Esophagus squamous epithelium (tissue), 5 donors: Measurements from ENCODE around the gene WDR76. TPM values are rescaled to one million over a fixed set of nuclear protein-coding genes. Genes with fewer than 3 reads are reported as not detected.
A peak's percentile ranks its signal among the peaks of the same experiment; 100 is the strongest.
"Not testable (repeated sequence)": the region's sequence is repeated elsewhere in the genome, so short reads cannot be mapped to it uniquely, and the experiment has no call there.

Experiments used
- DNase-seq: peaks from one replicate; lab custom pipeline; 2025; lab: John Stamatoyannopoulos, UW
- H3K27ac ChIP-seq, 4 donors: fragments of 200-600 bp; sonication (generic); one replicate each; pipeline ENCODE4 v1.5.1; 2016 to 2019; ENCODE audit warnings: mild to moderate bottlenecking in 1 of 4
- H3K27me3 ChIP-seq, 4 donors: fragments of 200-600 bp; sonication (generic); 1 replicate in 3 of 4; 2 replicates in 1 of 4; pipeline versions ENCODE4 v1.5.1 to v1.6.0; 2017 to 2021; ENCODE audit warnings: antibody characterized with exemption in 1 of 4
- H3K36me3 ChIP-seq, 3 donors: fragments of 200-600 bp; sonication (generic); one replicate each; pipeline ENCODE4 v1.5.1; 2016 to 2019
- H3K4me1 ChIP-seq, 3 donors: fragments of 200-600 bp; sonication (generic); one replicate each; pipeline ENCODE4 v1.5.1; 2017 to 2019
- H3K4me3 ChIP-seq, 4 donors: fragments of 200-600 bp; sonication (generic); 1 replicate in 3 of 4; 2 replicates in 1 of 4; pipeline ENCODE4 v1.5.1; 2016 to 2019; ENCODE audit warnings: mild to moderate bottlenecking in 2 of 4, moderate library complexity in 1 of 4
- H3K9me3 ChIP-seq, 3 donors: fragments of 200-600 bp; sonication (generic); one replicate each; pipeline ENCODE4 v1.5.1; 2016 to 2019
- CTCF ChIP-seq, 6 experiments: fragments of 450-650 bp in 4 of 6; fragments of 200-600 bp in 2 of 6; sonication (generic) in 2 of 6; IDR thresholded peaks; one replicate each; pipeline ENCODE4 v1.5.1; 2016 to 2019; ENCODE audit warnings: antibody characterized with exemption in 6 of 6, mild to moderate bottlenecking in 4 of 6, moderate library complexity in 4 of 6
- POLR2A ChIP-seq, 4 donors: fragments of 450-650 bp; IDR thresholded peaks; one replicate each; pipeline ENCODE4 v1.6.1; 2017; ENCODE audit warnings: antibody characterized with exemption in 4 of 4, mild to moderate bottlenecking in 4 of 4, moderate library complexity in 3 of 4
- WGBS, 2 donors: methylation state at CpG; one replicate each; pipeline ENCODE4 v1.1.5; 2018; 5-methylcytosine and 5-hydroxymethylcytosine counted together
- intact Hi-C: fragments of 100-400 bp; cut with DNase I; formaldehyde crosslinking; loops from one replicate; pipeline ENCODE4 v1.15.0; 2022
- total RNA-seq, 4 donors: library from RNA; depleted of rRNA; stranded (reverse); fragments of >200 nt; gene quantifications; one replicate each; pipeline ENCODE4 v1.1.0, GENCODE V29; 2016
- donor health status: DM: yes; HTN: yes; CAD: no.

The WDR76 gene
- total RNA-seq, 4 donors from 2014 or later = 4.6 to 15.8 (median 10.3) TPM

GRCh38 chr15:43821505-43821904, 5.3 kb upstream of the WDR76 start:
- 50 to 59% methylated on average over 3 of the region's 3 CpGs for WGBS, 2 donors
- Histone ChIP-seq H3K36me3 (peaks cover 0 to 43% (median 0%) of the 10 kb centered on the region in 3 donors), H3K4me1 (peaks cover 15 to 61% (median 23%) of the 10 kb centered on the region in 3 donors), H3K27me3 (no peaks in the 10 kb centered on the region), H3K9me3 (no peaks in the 10 kb centered on the region), H3K27ac (no peak overlapping the region), H3K4me3 (no peak overlapping the region)
- no peak for DNase-seq
- no peak for TF ChIP-seq CTCF (IDR thresholded peaks at IDR 0.05)
- no peak for TF ChIP-seq POLR2A (IDR thresholded peaks at IDR 0.05)
- intact Hi-C loops = no loop called here

DNA sequence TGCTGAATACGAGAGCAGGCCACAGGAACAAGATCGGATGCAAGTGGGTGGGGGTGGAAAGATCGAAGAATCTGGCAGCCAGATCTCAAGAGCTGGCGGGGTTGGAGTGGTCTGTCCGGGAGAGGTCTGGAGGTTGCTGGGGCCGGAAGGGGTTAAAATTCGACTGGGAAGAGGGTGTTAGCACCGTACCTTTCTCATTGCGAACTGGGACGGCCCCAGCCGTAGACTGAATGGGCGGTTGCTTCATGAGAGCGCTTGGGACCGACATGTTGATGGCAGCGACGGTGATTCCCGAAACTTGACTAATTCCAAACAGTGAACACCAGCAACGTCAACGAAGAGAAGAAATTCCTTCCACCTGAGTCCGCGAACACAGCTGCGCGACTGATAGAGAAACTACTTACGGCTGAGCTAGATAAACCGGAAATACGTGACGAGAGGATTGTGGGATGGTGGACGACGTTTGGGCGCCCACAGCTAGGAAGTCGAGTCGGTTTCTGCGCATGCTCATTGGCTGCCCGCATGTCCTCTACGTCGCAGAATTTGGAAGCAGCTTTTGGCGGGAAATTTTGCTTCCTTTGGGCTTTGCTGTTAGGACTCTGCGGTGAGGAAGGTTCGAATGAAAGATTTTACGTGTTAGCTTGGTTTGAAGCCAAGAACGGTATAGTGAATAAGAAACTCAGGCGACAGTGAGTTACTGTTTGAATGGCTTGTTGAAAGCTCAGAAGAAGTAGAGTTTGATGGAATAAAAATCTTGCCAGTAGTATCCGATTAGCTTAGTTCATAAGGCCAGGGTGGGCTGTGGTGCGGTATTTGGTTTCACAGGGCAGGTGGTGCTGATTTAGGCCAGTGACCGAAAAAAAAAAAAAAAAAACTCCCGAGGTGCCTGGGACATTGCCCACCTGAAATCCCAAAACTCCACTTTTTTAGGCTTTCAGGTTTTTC, 2.2 kb upstream of the WDR76 start, which contains the start of gene MFAP1:
TSS of gene MFAP1 (minus strand) at position 389 of the 945 bp plus-strand sequence. CDS start at position 268, 121 bp downstream.
- Histone ChIP-seq H3K27me3 (no peaks in the 10 kb centered on the region), H3K4me3 (peak within 1 kb of the TSS; percentile 67 to 95 (median 81)), H3K27ac (peak within 1 kb of the TSS; percentile 91 to 98 (median 94)), H3K4me1 (peaks cover 26 to 82% (median 27%) of the 10 kb centered on the region in 3 donors), H3K9me3 (no peaks in the 10 kb centered on the region), H3K36me3 (peaks cover 0 to 16% (median 0%) of the 10 kb centered on the region in 3 donors)
- peak; percentile 55 for DNase-seq
- TF ChIP-seq POLR2A (IDR thresholded peaks at IDR 0.05) = peak in 3 of 4 donors; percentile 59 to 91 (median 85)
- peak in 1 of 6 experiments; percentile 41 for TF ChIP-seq CTCF (IDR thresholded peaks at IDR 0.05)
- intact Hi-C loops = no loop called here
- 7 to 8% methylated on average over 40 to 43 of the region's 46 CpGs for WGBS, 2 donors

- H3K27ac ChIP-seq, H3K4me3 ChIP-seq, intact Hi-C loops, H3K27me3 ChIP-seq, H3K9me3 ChIP-seq, DNase-seq, H3K36me3 ChIP-seq: not testable (repeated sequence)
- peaks cover 26 to 81% (median 27%) of the 10 kb centered on the region in 3 donors for H3K4me1 ChIP-seq
- 90 to 94% methylated on average over 9 to 11 of the region's 11 CpGs for WGBS, 2 donors
Observed at GRCh38 chr15:43825305-43825704, 1.5 kb upstream of the WDR76 start.

DNA sequence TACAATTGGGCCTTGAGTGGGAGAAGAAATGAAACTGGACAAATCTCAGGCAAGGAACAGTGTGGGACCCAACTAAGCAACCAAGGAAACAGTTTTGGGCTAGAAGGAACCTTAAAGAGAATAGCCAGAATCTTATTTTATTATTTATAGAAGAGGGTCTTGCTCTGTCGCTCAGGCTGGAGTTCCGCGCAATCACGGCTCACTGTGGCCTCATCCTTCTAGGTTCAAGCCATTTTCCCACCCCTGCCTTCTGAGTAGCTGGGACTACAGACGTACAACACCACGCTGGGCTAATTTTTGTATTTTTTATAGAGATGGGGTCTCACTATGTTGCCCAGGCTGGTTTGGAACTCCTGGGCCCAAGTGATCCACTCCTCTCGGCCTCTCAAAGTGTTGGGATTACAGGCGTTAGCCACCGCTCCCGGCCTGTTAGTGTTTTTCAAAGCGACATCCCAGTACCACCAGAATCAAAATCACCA, 734 bp upstream of the WDR76 start:
- Histone ChIP-seq H3K9me3 (no peaks in the 10 kb centered on the region), H3K36me3 (peaks cover 0 to 1% (median 0%) of the 10 kb centered on the region in 3 donors), H3K4me3 (peak overlapping the region in 3 of 4 donors; percentile 59 to 83 (median 60)), H3K27ac (peak overlapping the region; percentile 78 to 87 (median 86)), H3K4me1 (peaks cover 26 to 74% (median 27%) of the 10 kb centered on the region in 3 donors), H3K27me3 (no peaks in the 10 kb centered on the region)
- intact Hi-C loops = no loop called here
- TF ChIP-seq POLR2A (IDR thresholded peaks at IDR 0.05) (no peak), CTCF (IDR thresholded peaks at IDR 0.05) (no peak)
- WGBS, 2 donors = 95 to 96% methylated on average over 10 to 11 of the region's 11 CpGs
- DNase-seq = no peak

GRCh38 chr15:43828061-43828657, 1.4 kb downstream of the WDR76 start:
- intact Hi-C loops = no loop called here
- peak overlapping the region; percentile 45 to 83 (median 60) for H3K4me3 ChIP-seq

DNA sequence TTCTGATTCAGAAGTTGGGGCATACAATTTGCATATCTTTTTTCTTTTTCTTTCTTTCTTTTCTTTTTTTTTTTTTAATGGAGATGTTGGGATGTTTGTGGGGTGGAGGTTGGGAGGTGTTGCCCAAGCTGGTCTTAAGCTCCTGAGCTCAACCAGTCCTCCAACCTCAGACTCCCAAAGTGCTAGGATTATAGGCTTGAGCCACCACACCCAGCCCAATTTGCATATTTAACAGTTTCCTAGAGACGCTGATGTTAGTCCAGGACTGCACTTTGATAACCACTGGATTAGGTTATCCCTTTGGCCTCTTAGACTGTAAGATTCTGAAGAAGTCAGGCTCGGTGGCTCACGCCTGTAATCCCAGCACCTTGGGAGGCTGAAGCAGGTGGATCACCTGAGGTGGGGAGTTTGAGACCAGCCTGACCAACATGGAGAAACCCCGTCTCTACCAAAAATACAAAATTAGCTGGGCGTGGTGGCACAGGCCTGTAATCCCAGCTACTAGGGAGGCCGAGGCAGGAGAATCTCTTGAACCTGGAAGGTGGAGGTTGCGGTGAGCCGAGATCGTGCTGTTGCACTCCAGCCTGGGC, 3.2 kb downstream of the WDR76 start:
- H3K27ac ChIP-seq, intact Hi-C loops: not testable (repeated sequence)
- WGBS, 2 donors = 88 to 91% methylated on average over 7 to 8 of the region's 9 CpGs

More at GRCh38 chr15:43828061-43828657, 1.4 kb downstream of the WDR76 start:
- Histone ChIP-seq H3K27me3 (no peaks in the 10 kb centered on the region), H3K36me3 (no peaks in the 10 kb centered on the region), H3K9me3 (no peaks in the 10 kb centered on the region), H3K27ac (peak overlapping the region in 3 of 4 donors; percentile 78 to 87 (median 84)), H3K4me1 (peaks cover 20 to 53% (median 23%) of the 10 kb centered on the region in 3 donors)
- TF ChIP-seq POLR2A (IDR thresholded peaks at IDR 0.05) = no peak
- TF ChIP-seq CTCF (IDR thresholded peaks at IDR 0.05) = no peak
- no peak for DNase-seq
- 37 to 40% methylated on average over 6 of the region's 6 CpGs for WGBS, 2 donors

GRCh38 chr15:43830691-43831275, 4.0 kb downstream of the WDR76 start:
- H3K9me3 ChIP-seq, DNase-seq, intact Hi-C loops, H3K27me3 ChIP-seq, H3K27ac ChIP-seq, H3K4me3 ChIP-seq: not testable (repeated sequence)
- WGBS, 2 donors = 86 to 95% methylated on average over 7 to 9 of the region's 9 CpGs
- Histone ChIP-seq H3K4me1 (peaks cover 9 to 35% (median 17%) of the 10 kb centered on the region in 3 donors), H3K36me3 (peaks cover 0 to 18% (median 0%) of the 10 kb centered on the region in 3 donors)

More for the DNA sequence above, 3.2 kb downstream of the WDR76 start:
- DNase-seq, H3K9me3 ChIP-seq, H3K27me3 ChIP-seq, H3K4me3 ChIP-seq: not testable (repeated sequence)
- Histone ChIP-seq H3K4me1 (peaks cover 10 to 40% (median 17%) of the 10 kb centered on the region in 3 donors), H3K36me3 (peaks cover 0 to 10% (median 0%) of the 10 kb centered on the region in 3 donors)
